Thymus (tissue), 11 donors: ENCODE data around the gene SLC6A13. TPM values are rescaled to one million over a fixed set of nuclear protein-coding genes. Genes with fewer than 3 reads are reported as not detected.

Experiments used
- DNase-seq, 9 donors: peaks; one replicate each; pipeline ENCODE4 v3.0.0-alpha.2; 2013; ENCODE audit warnings: low spot score in 9 of 9, low read depth in 6 of 9, missing footprints in 1 of 9
- H3K27ac ChIP-seq, 2 donors: one replicate each; pipeline ENCODE4 v1.5.1; 2013; ENCODE audit warnings: control low read depth in 1 of 2, low read depth in 1 of 2, low read length in 1 of 2, mild to moderate bottlenecking in 1 of 2, moderate library complexity in 1 of 2
- H3K27me3 ChIP-seq, 2 donors: one replicate each; pipeline ENCODE4 v1.5.1; 2013; ENCODE audit warnings: low read length in 1 of 2; ENCODE audit not compliant: control insufficient read depth in 2 of 2, insufficient read depth in 1 of 2
- H3K36me3 ChIP-seq, 2 donors: one replicate each; pipeline ENCODE4 v1.5.1; 2013; ENCODE audit warnings: low read length in 1 of 2, mild to moderate bottlenecking in 1 of 2, moderate library complexity in 1 of 2; ENCODE audit not compliant: control insufficient read depth in 2 of 2, insufficient read depth in 2 of 2
- H3K4me1 ChIP-seq, 2 donors: one replicate each; pipeline ENCODE4 v1.5.1; 2013; ENCODE audit warnings: low read length in 2 of 2; ENCODE audit not compliant: control insufficient read depth in 2 of 2, insufficient read depth in 2 of 2
- H3K4me3 ChIP-seq, 2 donors: one replicate each; pipeline ENCODE4 v1.5.1; 2013; ENCODE audit warnings: low read length in 2 of 2, control low read depth in 1 of 2, mild to moderate bottlenecking in 1 of 2
- H3K9me3 ChIP-seq, 2 donors: one replicate each; pipeline ENCODE4 v1.5.1; 2013; ENCODE audit warnings: low read length in 1 of 2, mild to moderate bottlenecking in 1 of 2; ENCODE audit not compliant: control insufficient read depth in 2 of 2, insufficient read depth in 1 of 2
- WGBS: extraction: QIAGEN DNeasy Blood & Tissue Kit; methylation state at CpG from one replicate; pipeline ENCODE4 v1.1.7; 2013; 5-methylcytosine and 5-hydroxymethylcytosine counted together
- polyA plus RNA-seq: library from polyadenylated mRNA; stranded (reverse); fragments of 200-250 nt; gene quantifications from one replicate; pipeline ENCODE4 v1.2.3, GENCODE V29; 2013
- total RNA-seq: library from RNA; stranded (reverse); fragments of 120-200 nt; gene quantifications from one replicate; pipeline ENCODE4 v1.2.4, GENCODE V29; 2013
- donor health status: healthy.

Gene SLC6A13
- total and polyA plus RNA-seq, 2 donors, result 0.28 to 2.9 TPM

GRCh38 chr12:185576-185955, 77.1 kb downstream of the SLC6A13 start:
- Histone ChIP-seq H3K4me3 (no peak overlapping the region), H3K9me3 (no peaks in the 10 kb centered on the region), H3K27ac (no peak overlapping the region), H3K36me3 (no peaks in the 10 kb centered on the region), H3K27me3 (peaks cover 0 to 16% of the 10 kb centered on the region in 2 donors), H3K4me1 (peaks cover 0 to 5% of the 10 kb centered on the region in 2 donors)
- 86% methylated on average over 8 of the region's 8 CpGs for WGBS
- no peak for DNase-seq

GRCh38 chr12:184811-185575, 77.6 kb downstream of the SLC6A13 start:
- Histone ChIP-seq H3K9me3 (no peaks in the 10 kb centered on the region), H3K4me1 (peaks cover 0 to 5% of the 10 kb centered on the region in 2 donors), H3K36me3 (no peaks in the 10 kb centered on the region), H3K4me3 (no peak overlapping the region), H3K27me3 (peaks cover 0 to 16% of the 10 kb centered on the region in 2 donors), H3K27ac (no peak overlapping the region)
- DNase-seq, result no peak
- WGBS, result 61% methylated on average over 13 of the region's 13 CpGs

GRCh38 chr12:182381-182892, 80.2 kb downstream of the SLC6A13 start:
- Histone ChIP-seq H3K36me3 (no peaks in the 10 kb centered on the region), H3K4me1 (no peaks in the 10 kb centered on the region), H3K27ac (no peak overlapping the region), H3K9me3 (no peaks in the 10 kb centered on the region), H3K27me3 (no peaks in the 10 kb centered on the region), H3K4me3 (no peak overlapping the region)
- no peak for DNase-seq
- 88% methylated on average over 10 of the region's 10 CpGs for WGBS

- Histone ChIP-seq H3K27me3 (no peaks in the 10 kb centered on the region), H3K4me3 (no peak overlapping the region)
- WGBS, result 95% methylated on average over 17 of the region's 17 CpGs
Measured at GRCh38 chr12:181921-182320, 80.7 kb downstream of the SLC6A13 start.

GRCh38 chr12:180445-180844, 82.2 kb downstream of the SLC6A13 start:
- DNase-seq, result no peak
- WGBS, result 10% methylated on average over 8 of the region's 8 CpGs
- Histone ChIP-seq H3K9me3 (no peaks in the 10 kb centered on the region), H3K27ac (no peak overlapping the region), H3K36me3 (no peaks in the 10 kb centered on the region), H3K4me1 (peaks cover 0 to 5% of the 10 kb centered on the region in 2 donors), H3K4me3 (no peak overlapping the region), H3K27me3 (no peaks in the 10 kb centered on the region)

More at GRCh38 chr12:181921-182320, 80.7 kb downstream of the SLC6A13 start:
- no peak for DNase-seq
- Histone ChIP-seq H3K9me3 (no peaks in the 10 kb centered on the region), H3K36me3 (no peaks in the 10 kb centered on the region), H3K27ac (no peak overlapping the region), H3K4me1 (no peaks in the 10 kb centered on the region)

GRCh38 chr12:179885-180284, 82.8 kb downstream of the SLC6A13 start:
- Histone ChIP-seq H3K27ac (no peak overlapping the region), H3K36me3 (no peaks in the 10 kb centered on the region), H3K4me3 (no peak overlapping the region), H3K4me1 (peaks cover 0 to 5% of the 10 kb centered on the region in 2 donors), H3K27me3 (no peaks in the 10 kb centered on the region), H3K9me3 (no peaks in the 10 kb centered on the region)
- no peak for DNase-seq
- 94% methylated on average over 5 of the region's 5 CpGs for WGBS

- DNase-seq, result no peak
- no peak overlapping the region for H3K4me3 ChIP-seq
- 92% methylated on average over 11 of the region's 11 CpGs for WGBS
- peaks cover 0 to 5% of the 10 kb centered on the region in 2 donors for H3K4me1 ChIP-seq
- no peaks in the 10 kb centered on the region for H3K27me3 ChIP-seq
- H3K9me3 ChIP-seq, result no peaks in the 10 kb centered on the region
- no peak overlapping the region for H3K27ac ChIP-seq
- no peaks in the 10 kb centered on the region for H3K36me3 ChIP-seq
Measured at GRCh38 chr12:179131-179884, 83.3 kb downstream of the SLC6A13 start.

GRCh38 chr12:178829-179109, 83.9 kb downstream of the SLC6A13 start:
- no peak for DNase-seq
- H3K9me3 ChIP-seq, result no peaks in the 10 kb centered on the region
- no peaks in the 10 kb centered on the region for H3K27me3 ChIP-seq
- H3K4me3 ChIP-seq, result no peak overlapping the region
- H3K4me1 ChIP-seq, result peaks cover 0 to 5% of the 10 kb centered on the region in 2 donors
- H3K27ac ChIP-seq, result no peak overlapping the region
- 76% methylated on average over 3 of the region's 3 CpGs for WGBS
- H3K36me3 ChIP-seq, result no peaks in the 10 kb centered on the region
